Coronary artery (tissue), 2 donors: ENCODE data around the gene SLC35F3.

Source experiments
- DNase-seq: peaks from one replicate; pipeline ENCODE4 v3.0.0-alpha.2; 2017; ENCODE audit warnings: low spot score
- H3K27ac ChIP-seq, 2 donors: fragments of 200-600 bp; sonication (generic); one replicate each; pipeline ENCODE4 v1.5.1; 2016 to 2019
- H3K4me3 ChIP-seq: fragments of 200-600 bp; sonication (generic); 2 replicates; pipeline ENCODE4 v1.5.1; 2016; ENCODE audit warnings: mild to moderate bottlenecking, moderate library complexity
- CTCF ChIP-seq: fragments of 200-600 bp; sonication (generic); IDR thresholded peaks from one replicate; pipeline ENCODE4 v1.5.1; 2019; ENCODE audit warnings: antibody characterized with exemption

Gene SLC35F3

GRCh38 chr1:234253732-234254131 is 349.3 kb downstream of the SLC35F3 start:
- DNase-seq = peak; percentile 7
- H3K27ac ChIP-seq = no peak overlapping the region
- no peak for TF ChIP-seq CTCF
- no peak overlapping the region for H3K4me3 ChIP-seq

GRCh38 chr1:234256359-234256758 is 351.9 kb downstream of the SLC35F3 start:
- Histone ChIP-seq H3K4me3 (no peak overlapping the region), H3K27ac (no peak overlapping the region)
- no peak for TF ChIP-seq CTCF
- DNase-seq = peak; percentile 8

- DNase-seq = no peak
- H3K4me3 ChIP-seq = no peak overlapping the region
- H3K27ac ChIP-seq = no peak overlapping the region
- TF ChIP-seq CTCF = no peak
These were observed 353.6 kb downstream of the SLC35F3 start for GRCh38 chr1:234258071-234258470.

GRCh38 chr1:234260578-234260977 is 356.1 kb downstream of the SLC35F3 start:
- no peak for DNase-seq
- no peak overlapping the region for H3K27ac ChIP-seq
- no peak overlapping the region for H3K4me3 ChIP-seq
- TF ChIP-seq CTCF = no peak

GRCh38 chr1:234261545-234261944 is 357.1 kb downstream of the SLC35F3 start:
- TF ChIP-seq CTCF = no peak

GRCh38 chr1:234262007-234262753 is 357.7 kb downstream of the SLC35F3 start:
- Histone ChIP-seq H3K27ac (no peak overlapping the region), H3K4me3 (no peak overlapping the region)
- peak; percentile 46 for DNase-seq
- TF ChIP-seq CTCF = no peak

More at GRCh38 chr1:234261545-234261944, 357.1 kb downstream of the SLC35F3 start:
- H3K4me3 ChIP-seq = no peak overlapping the region
- peak; percentile 1 for DNase-seq
- H3K27ac ChIP-seq = no peak overlapping the region

GRCh38 chr1:234262754-234263105 is 358.3 kb downstream of the SLC35F3 start:
- H3K4me3 ChIP-seq = no peak overlapping the region
- no peak overlapping the region for H3K27ac ChIP-seq
- DNase-seq = no peak
- no peak for TF ChIP-seq CTCF
